ACC112 (cell line): Measurements from ENCODE around the gene ZCCHC13.

ENCODE experiments used
- H2AFZ ChIP-seq: fragments of 200-600 bp; sonication (generic); one replicate; pipeline ENCODE4 v1.6.0; 2017; ENCODE audit warnings: antibody characterized with exemption, low read length; ENCODE audit not compliant: unreplicated experiment
- H3K27ac ChIP-seq: fragments of 200-600 bp; sonication (generic); 2 replicates; pipeline ENCODE4 v1.5.1; 2014; ENCODE audit warnings: low read depth, mild to moderate bottlenecking, antibody characterized with exemption, low read length, moderate library complexity
- H3K27me3 ChIP-seq: fragments of 200-600 bp; sonication (generic); 2 replicates; pipeline ENCODE4 v1.6.1; 2014; ENCODE audit warnings: mild to moderate bottlenecking, antibody characterized with exemption, low read length, moderate library complexity, mixed read lengths; ENCODE audit not compliant: insufficient read depth
- H3K36me3 ChIP-seq: fragments of 200-600 bp; sonication (generic); 2 replicates; pipeline ENCODE4 v1.6.1; 2016; ENCODE audit warnings: mild to moderate bottlenecking, antibody characterized with exemption, low read length, moderate library complexity, mixed read lengths; ENCODE audit not compliant: insufficient read depth
- H3K4me1 ChIP-seq: fragments of 200-600 bp; sonication (generic); one replicate; pipeline ENCODE4 v1.6.1; 2016; ENCODE audit warnings: low read length, mixed read lengths; ENCODE audit not compliant: insufficient read depth, unreplicated experiment, control insufficient read depth
- H3K4me3 ChIP-seq: fragments of 200-600 bp; sonication (generic); 2 replicates; pipeline ENCODE4 v1.5.1; 2014; ENCODE audit warnings: mild to moderate bottlenecking, low read depth, low read length
- H3K79me2 ChIP-seq: fragments of 200-600 bp; sonication (generic); one replicate; pipeline ENCODE4 v1.6.0; 2016; ENCODE audit warnings: low read length; ENCODE audit not compliant: control insufficient read depth, unreplicated experiment, insufficient read depth

ZCCHC13 gene

GRCh38 chrX:74351760-74352159, 47.8 kb downstream of the ZCCHC13 start:
- H3K36me3 ChIP-seq = no peaks in the 10 kb centered on the region
- no peaks in the 10 kb centered on the region for H3K79me2 ChIP-seq
- H3K4me3 ChIP-seq = no peak overlapping the region
- H2AFZ ChIP-seq = no peak overlapping the region
- no peak overlapping the region for H3K27ac ChIP-seq
- H3K27me3 ChIP-seq = no peaks in the 10 kb centered on the region
- peaks cover 9% of the 10 kb centered on the region for H3K4me1 ChIP-seq

- Histone ChIP-seq H3K79me2 (no peaks in the 10 kb centered on the region), H3K27me3 (no peaks in the 10 kb centered on the region)
Measured at GRCh38 chrX:74353984-74354383, 50.0 kb downstream of the ZCCHC13 start.

More at GRCh38 chrX:74353984-74354383, 50.0 kb downstream of the ZCCHC13 start:
- Histone ChIP-seq H2AFZ (no peak overlapping the region), H3K4me3 (no peak overlapping the region), H3K4me1 (peaks cover 8% of the 10 kb centered on the region), H3K27ac (no peak overlapping the region), H3K36me3 (no peaks in the 10 kb centered on the region)
